Uterus (tissue), 4 donors: ENCODE results near the gene TRPM1. TPM values are rescaled to one million over a fixed set of nuclear protein-coding genes. Genes with fewer than 3 reads are reported as not detected.
"Not testable (repeated sequence)": the region's sequence is repeated elsewhere in the genome, so short reads cannot be mapped to it uniquely, and the experiment has no call there.

Experiments
- DNase-seq, 2 donors: peaks; one replicate each; pipeline ENCODE4 v3.0.0-alpha.2; 2019 to 2020
- H3K27ac ChIP-seq, 2 donors: fragments of 200-600 bp; sonication (generic); 1 replicate in 1 of 2; 2 replicates in 1 of 2; pipeline ENCODE4 v1.5.1; 2016 to 2018
- H3K27me3 ChIP-seq, 2 donors: fragments of 200-600 bp; sonication (generic); one replicate each; pipeline ENCODE4 v1.5.1; 2018 to 2019; ENCODE audit warnings: control low read depth in 1 of 2
- H3K36me3 ChIP-seq, 2 donors: fragments of 200-600 bp; sonication (generic); one replicate each; pipeline ENCODE4 v1.5.1; 2019; ENCODE audit warnings: control low read depth in 1 of 2
- H3K4me1 ChIP-seq, 2 donors: fragments of 200-600 bp; sonication (generic); one replicate each; pipeline ENCODE4 v1.5.1; 2018 to 2019; ENCODE audit warnings: control low read depth in 1 of 2
- H3K4me3 ChIP-seq, 2 donors: fragments of 200-600 bp; sonication (generic); 1 replicate in 1 of 2; 2 replicates in 1 of 2; pipeline ENCODE4 v1.5.1; 2018 to 2019; ENCODE audit warnings: mild to moderate bottlenecking in 1 of 2
- H3K9me3 ChIP-seq, 2 donors: fragments of 200-600 bp; sonication (generic); one replicate each; pipeline ENCODE4 v1.5.1; 2019; ENCODE audit warnings: control low read depth in 1 of 2
- POLR2A ChIP-seq, 2 donors: fragments of 450-650 bp; IDR thresholded peaks; one replicate each; pipeline ENCODE4 v1.6.1; 2016; ENCODE audit warnings: antibody characterized with exemption in 2 of 2, mild to moderate bottlenecking in 1 of 2, moderate library complexity in 1 of 2
- intact Hi-C: fragments of 100-400 bp; cut with DNase I; formaldehyde crosslinking; loops from one replicate; pipeline ENCODE4 v1.15.1; 2023; ENCODE audit warnings: low total_unique reads
- total RNA-seq, 4 donors: library from RNA; depleted of rRNA in 3 of 4; stranded (reverse); fragments of >200 nt in 3 of 4; gene quantifications; one replicate each; pipeline versions ENCODE4 v1.1.0 to v1.2.4, GENCODE V29; 2014 to 2023
- TF ChIP-seq, protein P1 (sequence below), 4 experiments: fragments of 200-600 bp in 2 of 4; fragments of 450-650 bp in 2 of 4; sonication (generic) in 2 of 4; IDR thresholded peaks; one replicate each; pipeline ENCODE4 v1.5.1; 2016 to 2019; ENCODE audit warnings: antibody characterized with exemption in 4 of 4, mild to moderate bottlenecking in 2 of 4, moderate library complexity in 1 of 4
- donor health status: DM: yes; HTN: yes; CAD: no.

TRPM1 gene
- total RNA-seq, 4 donors from 2014 or later, result not detected

DNA sequence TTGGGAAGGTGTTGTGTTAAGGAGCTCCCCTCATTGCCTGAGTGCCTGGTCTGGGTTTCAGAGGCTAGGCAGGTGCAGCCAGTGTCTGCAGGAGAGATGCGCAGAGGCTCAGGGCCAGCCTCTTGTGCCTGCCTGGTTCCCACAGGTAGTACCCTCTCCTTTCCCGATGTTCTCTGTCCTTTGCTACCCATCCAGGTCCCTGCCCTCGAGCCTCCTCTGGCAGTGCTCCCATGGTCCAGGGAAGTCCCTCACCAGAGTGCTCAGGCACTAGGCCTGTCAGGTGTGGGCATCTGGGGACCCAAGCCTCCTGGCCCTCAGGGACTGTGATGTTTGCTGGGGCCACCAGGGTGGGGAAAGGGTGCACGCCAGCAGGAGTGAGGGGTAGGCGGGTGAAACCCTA lies 5.0 kb downstream of the TRPM1 start:
- H3K9me3 ChIP-seq, result no peaks in the 10 kb centered on the region
- H3K27ac ChIP-seq, result no peak overlapping the region
- no peak overlapping the region for H3K4me3 ChIP-seq
- TF ChIP-seq, protein P1, sequence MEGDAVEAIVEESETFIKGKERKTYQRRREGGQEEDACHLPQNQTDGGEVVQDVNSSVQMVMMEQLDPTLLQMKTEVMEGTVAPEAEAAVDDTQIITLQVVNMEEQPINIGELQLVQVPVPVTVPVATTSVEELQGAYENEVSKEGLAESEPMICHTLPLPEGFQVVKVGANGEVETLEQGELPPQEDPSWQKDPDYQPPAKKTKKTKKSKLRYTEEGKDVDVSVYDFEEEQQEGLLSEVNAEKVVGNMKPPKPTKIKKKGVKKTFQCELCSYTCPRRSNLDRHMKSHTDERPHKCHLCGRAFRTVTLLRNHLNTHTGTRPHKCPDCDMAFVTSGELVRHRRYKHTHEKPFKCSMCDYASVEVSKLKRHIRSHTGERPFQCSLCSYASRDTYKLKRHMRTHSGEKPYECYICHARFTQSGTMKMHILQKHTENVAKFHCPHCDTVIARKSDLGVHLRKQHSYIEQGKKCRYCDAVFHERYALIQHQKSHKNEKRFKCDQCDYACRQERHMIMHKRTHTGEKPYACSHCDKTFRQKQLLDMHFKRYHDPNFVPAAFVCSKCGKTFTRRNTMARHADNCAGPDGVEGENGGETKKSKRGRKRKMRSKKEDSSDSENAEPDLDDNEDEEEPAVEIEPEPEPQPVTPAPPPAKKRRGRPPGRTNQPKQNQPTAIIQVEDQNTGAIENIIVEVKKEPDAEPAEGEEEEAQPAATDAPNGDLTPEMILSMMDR (IDR thresholded peaks at IDR 0.05), result no peak
- TF ChIP-seq POLR2A (IDR thresholded peaks at IDR 0.05), result no peak
- H3K4me1 ChIP-seq, result no peaks in the 10 kb centered on the region
- intact Hi-C loops, result no loop called here
- no peaks in the 10 kb centered on the region for H3K27me3 ChIP-seq
- DNase-seq, result no peak
- H3K36me3 ChIP-seq, result no peaks in the 10 kb centered on the region

GRCh38 chr15:31091481-31091880 lies 10.0 kb downstream of the TRPM1 start:
- intact Hi-C loops, result no loop called here
- no peaks in the 10 kb centered on the region for H3K9me3 ChIP-seq
- H3K27me3 ChIP-seq, result no peaks in the 10 kb centered on the region
- H3K36me3 ChIP-seq, result no peaks in the 10 kb centered on the region
- no peak for DNase-seq
- H3K27ac ChIP-seq, result no peak overlapping the region
- H3K4me3 ChIP-seq, result no peak overlapping the region
- no peaks in the 10 kb centered on the region for H3K4me1 ChIP-seq
- TF ChIP-seq, protein P1 (IDR thresholded peaks at IDR 0.05), result no peak
- no peak for TF ChIP-seq POLR2A (IDR thresholded peaks at IDR 0.05)

DNA sequence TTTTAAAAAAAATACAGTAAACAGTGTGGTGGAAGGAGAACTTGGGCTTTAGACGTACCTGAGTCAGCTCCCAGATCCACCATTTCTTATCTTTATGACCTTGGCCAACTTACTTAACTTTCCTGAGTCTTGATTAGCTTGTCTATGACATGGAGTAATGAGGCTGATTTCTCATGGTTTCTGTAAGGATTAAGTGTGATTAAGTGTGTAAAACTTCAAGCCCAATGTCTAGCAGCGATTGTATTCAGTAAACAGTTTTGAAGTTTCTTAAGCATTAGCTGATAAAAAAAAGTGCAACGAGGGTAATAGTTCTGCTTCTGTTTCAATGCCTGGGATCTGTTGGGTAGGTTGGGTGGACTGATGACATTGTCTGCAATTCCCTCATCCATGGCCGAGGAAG lies 10.8 kb downstream of the TRPM1 start:
- Histone ChIP-seq H3K27me3 (no peaks in the 10 kb centered on the region), H3K27ac (no peak overlapping the region), H3K4me3 (no peak overlapping the region), H3K9me3 (no peaks in the 10 kb centered on the region), H3K36me3 (no peaks in the 10 kb centered on the region), H3K4me1 (no peaks in the 10 kb centered on the region)
- intact Hi-C loops, result no loop called here
- DNase-seq, result no peak
- TF ChIP-seq, protein P1 (IDR thresholded peaks at IDR 0.05), result no peak
- TF ChIP-seq POLR2A (IDR thresholded peaks at IDR 0.05), result no peak

- H3K27ac ChIP-seq, result no peak overlapping the region
- H3K36me3 ChIP-seq, result no peaks in the 10 kb centered on the region
- no peaks in the 10 kb centered on the region for H3K4me1 ChIP-seq
- no peaks in the 10 kb centered on the region for H3K9me3 ChIP-seq
- no peak for DNase-seq
- TF ChIP-seq, protein P1 (IDR thresholded peaks at IDR 0.05), result no peak
- TF ChIP-seq POLR2A (IDR thresholded peaks at IDR 0.05), result no peak
- no peaks in the 10 kb centered on the region for H3K27me3 ChIP-seq
- H3K4me3 ChIP-seq, result no peak overlapping the region
- intact Hi-C loops, result no loop called here
Observed at GRCh38 chr15:31089368-31090047, 12.0 kb downstream of the TRPM1 start.

GRCh38 chr15:31088672-31089367 lies 12.7 kb downstream of the TRPM1 start:
- TF ChIP-seq, protein P1 (IDR thresholded peaks at IDR 0.05), result no peak
- no peak for TF ChIP-seq POLR2A (IDR thresholded peaks at IDR 0.05)
- Histone ChIP-seq H3K4me1 (no peaks in the 10 kb centered on the region), H3K27ac (no peak overlapping the region), H3K36me3 (no peaks in the 10 kb centered on the region), H3K9me3 (no peaks in the 10 kb centered on the region), H3K4me3 (no peak overlapping the region), H3K27me3 (no peaks in the 10 kb centered on the region)
- intact Hi-C loops, result no loop called here
- DNase-seq, result no peak

GRCh38 chr15:31088041-31088440 lies 13.5 kb downstream of the TRPM1 start:
- intact Hi-C loops, result not testable (repeated sequence)

More at GRCh38 chr15:31088041-31088440, 13.5 kb downstream of the TRPM1 start:
- DNase-seq, H3K27ac ChIP-seq, H3K27me3 ChIP-seq, H3K36me3 ChIP-seq, H3K4me3 ChIP-seq, H3K4me1 ChIP-seq, H3K9me3 ChIP-seq: not testable (repeated sequence)
